NOMO-1 treated with dmso at 0.1 percent for 144 hours (cell line): ENCODE results near the gene BDKRB2.

Experiments
- DNase-seq: peaks from one replicate; lab custom pipeline; 2025; ENCODE audit not compliant: unreplicated experiment; lab: John Stamatoyannopoulos, UW

BDKRB2 gene

GRCh38 chr14:96268431-96269358, 64.1 kb downstream of the BDKRB2 start:
- no peak for DNase-seq

DNA sequence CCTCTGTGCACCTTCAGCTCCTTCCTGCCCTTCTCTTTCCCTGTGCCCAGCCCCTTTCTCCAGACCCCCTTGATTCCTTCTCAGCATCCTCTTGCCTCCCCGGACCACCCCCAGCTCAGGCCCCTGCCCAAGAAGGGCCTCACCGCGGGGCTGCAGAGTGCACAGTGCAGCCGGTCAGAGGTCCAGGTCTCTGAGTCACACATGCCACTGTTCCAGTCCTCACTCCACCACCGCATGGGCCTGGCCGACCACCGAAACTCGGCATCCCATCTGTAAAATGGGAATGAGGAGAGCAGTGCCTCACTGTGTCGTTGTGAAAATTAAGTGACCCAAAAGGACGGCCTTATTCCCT, 64.7 kb downstream of the BDKRB2 start:
- no peak for DNase-seq

DNA sequence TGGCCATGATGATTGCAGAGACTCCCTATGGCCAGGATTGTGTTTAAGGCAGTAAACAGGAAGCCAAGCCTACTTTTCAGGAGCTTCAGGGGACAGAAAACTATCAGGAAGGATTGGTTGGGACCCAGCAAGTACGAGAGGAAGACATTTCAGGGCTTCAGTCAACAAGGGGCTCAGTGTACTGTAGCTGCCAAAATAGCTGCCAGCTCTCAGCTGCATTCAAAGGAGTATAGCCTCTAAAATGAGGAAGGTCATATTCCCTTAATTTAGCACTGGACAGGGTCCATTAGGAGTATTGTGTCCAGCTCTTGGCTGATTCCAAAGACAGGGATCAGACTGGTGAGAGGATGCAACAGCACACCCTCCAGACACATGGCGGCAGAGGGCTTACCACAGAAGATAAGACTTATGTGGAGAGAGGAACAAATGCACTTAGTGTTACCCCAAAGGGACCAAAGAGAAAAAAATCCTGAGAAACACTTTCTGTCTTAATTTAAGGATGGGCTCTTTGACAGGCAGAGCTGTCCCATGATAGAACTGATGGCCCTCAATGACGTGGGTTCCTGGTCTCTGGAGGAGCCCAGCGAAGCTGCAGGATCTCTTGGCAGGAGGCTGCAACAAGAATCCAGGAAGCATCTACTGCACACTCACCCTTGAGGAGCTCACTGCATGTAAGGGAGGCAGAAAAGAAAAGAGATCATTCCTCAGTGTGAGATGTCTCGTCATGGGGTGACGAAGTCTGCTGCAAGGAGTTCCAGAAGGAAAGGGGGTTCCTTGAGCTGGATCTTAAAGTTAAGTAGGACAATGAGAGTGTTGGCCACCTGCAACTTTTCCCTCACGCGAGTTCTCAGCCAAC, 66.2 kb downstream of the BDKRB2 start:
- no peak for DNase-seq

DNA sequence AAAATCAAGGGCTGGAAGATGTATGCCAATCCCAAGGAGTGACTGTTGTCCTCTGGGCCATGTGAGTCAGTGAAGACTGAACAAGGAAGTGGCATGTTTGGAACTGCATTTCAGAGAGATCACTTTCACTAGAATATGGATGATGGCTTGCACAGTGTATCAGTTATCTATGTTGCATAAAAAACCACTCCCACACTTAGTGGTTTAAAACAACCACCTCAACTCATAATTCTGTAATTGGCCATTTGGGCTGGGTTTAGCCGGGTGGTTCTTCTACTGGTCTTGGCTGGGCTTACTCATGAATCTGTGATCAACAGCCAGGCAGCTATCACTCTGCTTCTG, 66.8 kb downstream of the BDKRB2 start:
- no peak for DNase-seq

DNA sequence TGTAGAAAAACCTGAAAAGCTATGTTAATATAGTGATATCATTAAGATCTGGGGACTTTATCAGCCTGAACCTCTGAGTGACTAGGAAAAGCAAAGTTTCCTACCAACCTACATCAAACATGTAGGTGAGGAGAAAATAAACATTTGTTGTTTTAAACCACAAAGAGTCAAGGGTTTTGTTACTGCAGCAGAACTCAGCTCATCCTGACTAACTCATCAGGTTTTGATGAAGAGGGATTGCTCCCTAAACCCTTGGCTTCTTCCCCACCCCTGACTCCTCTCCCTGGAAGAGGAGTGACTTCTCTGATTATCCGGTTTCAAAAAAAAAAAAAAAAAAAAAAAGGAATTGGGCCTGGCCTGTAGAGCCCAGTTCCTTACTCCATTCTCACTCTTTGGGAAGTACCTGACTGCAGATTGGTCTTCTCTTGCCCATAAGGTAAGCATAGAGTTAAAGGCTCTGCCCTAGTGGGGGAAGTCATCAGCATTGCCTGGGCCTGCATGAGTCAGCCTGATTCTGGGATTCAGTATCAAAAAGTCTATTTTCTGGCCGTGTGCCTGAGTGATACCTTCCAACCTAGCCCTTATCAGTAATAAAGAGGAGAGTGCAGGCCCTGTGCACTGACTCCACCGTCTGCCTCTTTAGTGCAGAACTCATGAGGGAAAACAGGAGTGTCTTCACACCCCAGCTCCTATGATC, 68.3 kb downstream of the BDKRB2 start:
- no peak for DNase-seq

- no peak for DNase-seq
Measured at GRCh38 chr14:96273629-96274028, 69.0 kb downstream of the BDKRB2 start.

DNA sequence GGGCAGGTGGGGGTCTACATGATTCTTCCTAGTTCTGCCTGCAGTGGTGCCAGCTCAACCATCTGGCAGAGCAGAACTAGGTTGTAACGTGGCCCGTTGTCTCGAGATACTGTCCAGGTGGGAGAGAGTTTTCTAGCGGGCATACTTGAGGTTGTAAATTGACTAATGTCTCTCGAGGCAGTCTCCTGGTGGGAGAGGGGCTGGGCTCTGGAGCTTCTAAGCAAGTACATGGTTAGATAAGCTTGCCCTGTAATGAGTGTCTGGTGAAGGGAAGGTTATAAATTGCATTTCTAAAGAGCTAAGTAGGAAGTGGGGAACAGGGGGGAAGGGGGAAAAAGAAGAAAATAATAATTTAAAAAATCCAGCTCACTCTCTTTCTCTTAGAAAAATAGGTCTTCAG, 69.5 kb downstream of the BDKRB2 start:
- no peak for DNase-seq

DNA sequence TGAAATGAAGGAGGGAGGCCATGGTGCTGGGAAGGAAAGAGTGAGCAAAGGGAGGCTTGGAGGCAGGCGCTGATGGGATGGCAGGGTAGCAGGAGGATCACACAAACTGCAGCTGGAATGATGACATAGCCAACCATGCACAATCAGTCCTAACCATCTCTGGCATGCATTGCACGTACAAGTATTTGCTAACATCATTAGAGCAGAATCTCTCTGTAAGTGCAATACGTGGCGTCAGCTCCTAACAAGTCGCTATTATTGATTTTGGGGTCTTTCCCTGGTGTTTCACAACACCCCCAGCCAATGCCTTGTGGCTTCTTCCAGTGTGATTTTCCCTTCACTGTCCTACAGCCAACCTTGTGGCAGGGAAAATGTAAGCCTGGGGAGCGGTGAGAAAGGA, 69.9 kb downstream of the BDKRB2 start:
- no peak for DNase-seq

DNA sequence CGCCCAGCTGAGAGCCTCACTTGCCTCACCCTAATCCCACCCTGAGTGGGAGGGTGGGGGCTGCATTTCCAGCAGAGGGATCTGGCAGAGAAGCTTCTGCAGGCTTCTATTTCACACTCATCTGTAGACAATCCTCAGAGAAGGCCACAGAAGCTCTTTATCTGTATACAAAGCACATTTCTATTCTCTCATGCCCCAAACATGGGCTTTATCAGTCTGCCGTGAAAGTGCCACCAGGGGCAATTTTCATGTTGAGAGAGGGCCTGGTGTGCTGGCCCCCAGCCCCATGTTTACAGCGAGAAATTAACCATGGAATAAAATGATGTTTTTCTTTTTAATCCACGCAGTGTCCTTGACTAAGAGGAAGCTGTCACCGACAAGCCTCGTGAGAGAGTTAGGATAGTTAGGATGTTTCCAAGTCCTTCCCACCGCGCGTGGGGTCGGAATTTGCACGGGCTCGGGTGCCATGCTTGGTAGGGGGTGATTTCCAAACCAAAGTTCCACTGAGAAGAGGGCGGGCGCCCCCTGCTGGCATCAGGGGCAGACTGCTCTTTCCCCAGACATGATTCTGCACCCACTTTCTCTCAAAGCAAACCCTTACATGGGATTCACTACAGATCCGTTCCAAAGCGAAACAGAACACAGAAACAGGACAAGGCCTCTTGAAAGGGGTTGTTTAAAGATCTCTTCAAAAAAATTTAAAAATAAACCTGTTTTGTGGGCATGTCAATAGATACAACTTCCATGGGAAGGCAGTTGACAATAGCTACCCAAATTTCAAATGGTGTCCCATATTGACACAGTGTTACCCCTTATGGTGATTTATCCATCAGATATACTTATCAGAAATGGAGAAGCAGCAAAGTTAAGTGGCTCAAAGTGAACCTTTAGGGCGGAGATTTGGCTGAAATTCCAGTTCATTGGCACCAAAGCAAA, 70.8 kb downstream of the BDKRB2 start:
- no peak for DNase-seq

GRCh38 chr14:96277890-96278289, 73.3 kb downstream of the BDKRB2 start:
- no peak for DNase-seq

- no peak for DNase-seq
Measured at GRCh38 chr14:96279564-96279963, 74.9 kb downstream of the BDKRB2 start.

- DNase-seq: no peak
Measured at GRCh38 chr14:96280104-96280503, 75.5 kb downstream of the BDKRB2 start.

DNA sequence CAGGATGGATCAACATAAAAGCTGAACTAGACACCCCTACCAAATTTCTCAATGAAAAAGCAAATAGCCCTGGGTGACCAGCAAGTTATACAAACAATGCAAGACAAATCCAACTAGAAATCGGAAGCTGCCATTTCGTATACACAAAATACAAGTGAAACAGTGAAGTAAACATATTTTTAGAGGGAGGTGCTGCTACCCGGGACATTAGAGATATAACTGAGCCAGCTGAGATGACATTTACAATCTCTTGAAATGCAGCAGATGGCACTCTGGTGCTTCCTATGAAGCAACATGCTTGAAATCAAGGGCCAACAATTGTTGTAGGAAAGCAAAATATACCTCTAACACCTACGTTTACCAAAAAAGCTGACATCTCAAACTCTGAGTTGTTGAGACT, 76.8 kb downstream of the BDKRB2 start:
- DNase-seq: no peak

DNA sequence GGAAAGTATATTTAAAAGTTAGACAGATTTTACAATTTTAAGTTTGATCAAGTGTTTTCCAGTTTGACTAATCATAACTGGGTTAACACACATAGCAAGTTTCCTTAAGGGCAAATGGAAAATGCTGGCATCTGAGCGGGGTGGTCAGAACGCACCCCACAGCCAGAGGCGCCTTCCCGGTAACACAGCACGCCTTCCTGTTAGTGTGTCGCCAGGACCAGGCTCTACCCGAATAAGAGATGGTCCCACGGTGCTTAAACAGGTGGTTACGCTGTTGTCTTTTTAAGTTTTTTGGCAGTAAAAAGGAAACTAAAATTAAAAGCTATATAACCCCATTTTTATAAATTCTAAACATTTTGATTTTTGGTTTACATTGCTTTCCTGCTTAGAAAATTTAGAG, 79.4 kb downstream of the BDKRB2 start:
- no peak for DNase-seq

DNA sequence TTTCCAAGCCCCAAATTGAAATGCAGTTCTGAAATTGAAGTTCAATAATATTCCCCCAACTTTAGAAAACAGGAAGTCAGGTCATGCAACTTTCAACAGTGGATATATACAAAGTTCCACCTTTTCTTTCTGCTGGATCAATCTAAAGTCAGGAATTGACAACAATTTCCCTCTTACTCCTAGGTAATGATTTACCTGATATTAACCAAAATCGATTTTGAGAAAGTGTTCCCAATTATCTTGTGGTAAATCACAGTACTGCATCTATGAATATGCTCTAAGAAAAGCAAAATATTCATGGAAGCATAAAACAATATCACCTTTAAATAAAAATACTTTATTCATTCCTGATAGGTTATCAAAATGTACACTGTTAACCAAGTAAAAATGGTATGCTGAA, 79.8 kb downstream of the BDKRB2 start:
- DNase-seq: no peak

DNA sequence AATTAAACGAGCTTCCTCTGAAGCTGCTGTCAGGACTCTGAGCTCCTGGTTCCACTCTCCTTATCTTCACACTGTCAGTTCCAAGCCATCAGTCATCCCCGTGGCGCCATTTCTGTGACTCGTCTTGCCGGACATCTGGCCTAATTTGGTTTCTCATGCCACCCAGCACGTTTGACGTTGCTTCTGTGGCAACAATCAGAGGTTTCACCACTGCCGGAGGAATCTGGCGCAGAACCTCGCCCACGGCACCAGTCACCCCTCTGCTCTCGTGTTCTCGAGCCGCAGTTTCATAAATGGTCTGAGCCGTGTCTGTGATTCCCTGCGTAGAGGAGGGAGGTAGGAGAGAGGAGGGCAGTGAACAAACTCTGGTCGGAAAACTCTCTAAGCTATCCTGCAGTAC, 81.0 kb downstream of the BDKRB2 start:
- no peak for DNase-seq

- no peak for DNase-seq
Measured at GRCh38 chr14:96286251-96286650, 81.6 kb downstream of the BDKRB2 start.

- no peak for DNase-seq
Measured at GRCh38 chr14:96287856-96288255, 83.2 kb downstream of the BDKRB2 start.
